Thoracic aorta (tissue), 2 donors: ENCODE results near the gene KNDC1. TPM values are rescaled to one million over a fixed set of nuclear protein-coding genes. Genes with fewer than 3 reads are reported as not detected.

ENCODE experiments used
- ATAC-seq: fragments of 150-250 bp; one replicate; pipeline ENCODE4 v1.8.0; 2017; ENCODE audit warnings: low read depth; ENCODE audit not compliant: insufficient number of reproducible peaks, low FRiP score
- DNase-seq: peaks from one replicate; pipeline ENCODE4 v3.0.0-alpha.2; 2020; ENCODE audit warnings: low spot score
- H3K27ac ChIP-seq, 2 donors: fragments of 200-600 bp; sonication (generic); 1 replicate in 1 of 2; 2 replicates in 1 of 2; pipeline ENCODE4 v1.5.1; 2016; ENCODE audit warnings: mild to moderate bottlenecking in 2 of 2, moderate library complexity in 2 of 2
- H3K27me3 ChIP-seq: fragments of 200-600 bp; sonication (generic); replicated peaks from 2 replicates; pipeline ENCODE4 v1.6.0; 2016; ENCODE audit warnings: mild to moderate bottlenecking; ENCODE audit not compliant: insufficient read depth
- H3K36me3 ChIP-seq: fragments of 200-600 bp; sonication (generic); one replicate; pipeline ENCODE4 v1.5.1; 2016
- H3K4me1 ChIP-seq, 2 donors: fragments of 200-600 bp; sonication (generic); 1 replicate in 1 of 2; 2 replicates in 1 of 2; pipeline versions ENCODE4 v1.5.1 to v1.6.0; 2016; ENCODE audit warnings: low read depth in 2 of 2, mild to moderate bottlenecking in 1 of 2; ENCODE audit not compliant: control insufficient read depth in 1 of 2
- H3K4me3 ChIP-seq: fragments of 200-600 bp; sonication (generic); 2 replicates; pipeline ENCODE4 v1.5.1; 2016; ENCODE audit warnings: mild to moderate bottlenecking
- H3K9me3 ChIP-seq: fragments of 200-600 bp; sonication (generic); 2 replicates; pipeline ENCODE4 v1.5.1; 2016
- CTCF ChIP-seq: fragments of 200-600 bp; sonication (generic); IDR thresholded peaks from one replicate; pipeline ENCODE4 v1.5.1; 2019; ENCODE audit warnings: antibody characterized with exemption
- total RNA-seq, 2 donors: library from RNA; depleted of rRNA; stranded (reverse); fragments of >200 nt; gene quantifications; one replicate each; pipeline versions ENCODE4 v1.1.0 to v1.2.3, GENCODE V29; 2016

Gene KNDC1
- total RNA-seq, 2 donors from 2014 or later = 0.14 to 0.95 TPM

- no peak overlapping the region for H3K27ac ChIP-seq
- DNase-seq (no peak), ATAC-seq (no peak)
- H3K4me3 ChIP-seq = no peak overlapping the region
- no peaks in the 10 kb centered on the region for H3K9me3 ChIP-seq
- no peak for TF ChIP-seq CTCF
- H3K36me3 ChIP-seq = no peaks in the 10 kb centered on the region
- H3K27me3 ChIP-seq = no peaks in the 10 kb centered on the region
- H3K4me1 ChIP-seq = no peaks in the 10 kb centered on the region
These were observed 4.8 kb upstream of the KNDC1 start for GRCh38 chr10:133154996-133155778.

- Histone ChIP-seq H3K4me1 (peaks cover 10 to 12% of the 10 kb centered on the region in 2 donors), H3K4me3 (no peak overlapping the region), H3K36me3 (no peaks in the 10 kb centered on the region), H3K9me3 (no peaks in the 10 kb centered on the region), H3K27me3 (peaks cover 5% of the 10 kb centered on the region), H3K27ac (no peak overlapping the region)
- DNase-seq (no peak), ATAC-seq (no peak)
- TF ChIP-seq CTCF = no peak
These were observed 3.1 kb upstream of the KNDC1 start for GRCh38 chr10:133156674-133157579.

- no peak for ATAC-seq
- Histone ChIP-seq H3K27ac (no peak overlapping the region), H3K27me3 (peaks cover 5% of the 10 kb centered on the region), H3K4me1 (peaks cover 10 to 12% of the 10 kb centered on the region in 2 donors), H3K4me3 (no peak overlapping the region), H3K36me3 (no peaks in the 10 kb centered on the region), H3K9me3 (no peaks in the 10 kb centered on the region)
- no peak for DNase-seq
- TF ChIP-seq CTCF = no peak
These were observed 2.2 kb upstream of the KNDC1 start for GRCh38 chr10:133157662-133158436.

- H3K36me3 ChIP-seq = no peaks in the 10 kb centered on the region
- no peak for DNase-seq
These were observed 1.6 kb upstream of the KNDC1 start for GRCh38 chr10:133158437-133158755.

More at GRCh38 chr10:133158437-133158755, 1.6 kb upstream of the KNDC1 start:
- ATAC-seq = no peak
- Histone ChIP-seq H3K4me1 (peaks cover 10 to 12% of the 10 kb centered on the region in 2 donors), H3K27me3 (peaks cover 5% of the 10 kb centered on the region), H3K9me3 (no peaks in the 10 kb centered on the region), H3K27ac (no peak overlapping the region), H3K4me3 (no peak overlapping the region)
- no peak for TF ChIP-seq CTCF
